Measurements from ENCODE around the gene RACK1.

GRCh38 chr5:181248277-181248676, 4.6 kb upstream of the RACK1 start:
- TF ChIP-seq CTCF (IDR thresholded peaks at IDR 0.05; ENCODE audit: low read length): no peak
- TF ChIP-seq EZH2 (IDR thresholded peaks at IDR 0.05; ENCODE audit: borderline replicate concordance, low read length): no peak

All from OCI-LY1 (cell line).